Measurements from ENCODE around the gene DHDH. TPM values are rescaled to one million over a fixed set of nuclear protein-coding genes. Genes with fewer than 3 reads are reported as not detected.
A peak's percentile ranks its signal among the peaks of the same experiment; 100 is the strongest.
"Not testable (repeated sequence)": the region's sequence is repeated elsewhere in the genome, so short reads cannot be mapped to it uniquely, and the experiment has no call there.

DHDH gene
- 0.24 TPM for polyA plus RNA-seq (2013, experiment 1 of 2; ENCODE audit: insufficient read length)
- 0.17 TPM for polyA plus RNA-seq (2013, experiment 2 of 2; ENCODE audit: insufficient read length)

DNA sequence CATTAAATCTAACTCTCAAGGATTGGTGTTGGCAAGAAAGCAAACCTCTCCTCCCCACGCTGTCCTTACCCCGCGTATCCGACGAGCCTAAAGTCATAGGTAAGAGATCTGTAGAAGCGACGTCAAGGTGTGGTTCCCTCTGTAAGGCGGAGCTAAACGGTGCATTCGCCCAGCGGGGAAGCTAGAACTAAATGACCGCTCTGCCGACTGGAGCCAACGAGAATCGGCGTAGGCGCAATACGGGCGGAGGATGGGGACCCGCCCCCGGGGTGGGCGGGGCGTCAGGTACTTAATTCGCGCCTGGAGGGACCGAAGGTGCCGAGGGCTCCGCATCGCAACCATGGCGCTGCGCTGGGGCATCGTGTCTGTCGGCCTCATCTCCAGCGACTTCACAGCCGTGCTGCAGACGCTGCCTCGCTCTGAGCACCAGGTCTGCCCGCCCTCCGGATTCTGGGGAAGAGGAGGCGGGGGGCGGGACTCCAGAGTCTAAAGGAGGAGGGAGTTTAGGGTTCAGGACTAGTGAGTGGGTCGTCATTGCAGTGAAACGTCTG lies at the start of gene DHDH:
DHDH (plus strand) TSS at position 318 of the 551 bp plus-strand sequence; CDS start at position 341, 23 bp downstream.
- peak; percentile 26 for DNase-seq

DNA sequence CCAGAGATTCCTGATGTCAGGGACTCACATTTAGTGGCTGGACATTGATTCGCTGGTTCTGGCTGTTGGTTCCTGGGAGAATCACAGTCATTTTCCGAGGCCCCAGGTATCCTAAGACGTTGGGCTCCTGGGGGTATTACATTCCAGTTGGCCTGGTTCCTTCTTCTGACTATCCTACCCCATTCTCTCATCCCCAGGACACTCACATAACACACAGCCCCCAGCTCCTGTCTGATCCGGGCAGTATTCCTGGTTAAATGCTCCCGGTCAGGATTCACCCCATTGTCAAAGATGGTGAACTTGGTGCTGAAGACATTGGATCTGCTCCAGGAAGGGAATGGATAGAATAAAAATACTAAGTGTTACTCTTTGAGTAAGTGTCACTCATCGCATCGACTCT lies 49.8 kb upstream of the DHDH start:
- no peak for DNase-seq

DNA sequence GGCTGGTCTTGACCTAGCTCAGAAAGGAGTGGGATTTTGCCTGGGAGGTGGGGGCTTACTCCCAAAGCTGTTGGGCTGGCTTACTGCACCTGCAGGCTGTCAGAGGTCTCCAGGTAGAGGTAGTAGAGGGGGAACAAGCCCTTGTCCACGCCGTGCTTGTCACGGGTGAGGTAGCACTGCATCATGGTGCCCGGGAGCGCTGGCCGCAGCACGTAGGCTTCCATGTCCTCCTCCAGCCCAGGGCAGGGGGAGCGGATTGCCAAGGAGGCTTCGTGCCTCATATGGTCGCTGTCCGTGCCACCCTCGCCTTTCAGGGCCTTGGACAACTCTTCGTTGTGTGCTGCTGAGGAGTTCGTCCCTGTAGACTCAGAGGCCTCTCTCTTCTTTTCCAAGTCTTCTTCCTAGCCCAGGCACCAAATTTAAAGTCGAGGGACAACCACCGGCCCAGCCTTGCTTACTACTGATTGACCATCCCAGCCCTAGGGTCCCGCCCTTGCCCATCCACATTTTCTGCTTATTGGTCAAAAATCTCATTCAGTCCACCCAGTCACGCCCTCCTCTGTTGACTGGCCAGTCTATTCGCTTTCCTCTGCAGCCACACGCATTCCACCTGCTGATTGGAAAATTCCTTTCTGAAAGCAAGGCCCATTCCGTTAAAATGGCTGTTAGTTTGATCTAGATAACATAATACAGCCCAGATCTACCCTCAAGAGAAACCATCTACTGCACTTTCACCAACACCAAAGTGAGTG lies 45.5 kb upstream of the DHDH start:
- DNase-seq = no peak

DNA sequence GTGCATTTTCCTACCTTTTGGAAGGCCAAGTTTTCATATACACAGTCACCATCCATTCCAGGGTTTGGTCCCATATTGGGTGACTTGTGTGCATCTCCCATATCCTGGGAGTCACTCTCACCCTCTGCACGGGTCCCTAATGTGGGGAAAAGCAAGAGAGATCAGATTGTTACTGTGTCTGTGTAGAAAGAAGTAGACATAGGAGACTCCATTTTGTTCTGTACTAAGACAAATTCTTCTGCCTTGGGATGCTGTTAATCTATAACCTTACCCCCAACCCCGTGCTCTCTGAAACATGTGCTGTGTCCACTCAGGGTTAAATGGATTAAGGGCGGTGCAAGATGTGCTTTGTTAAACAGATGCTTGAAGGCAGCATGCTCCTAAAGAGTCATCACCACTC lies 44.0 kb upstream of the DHDH start:
- not testable (repeated sequence) for DNase-seq

DNA sequence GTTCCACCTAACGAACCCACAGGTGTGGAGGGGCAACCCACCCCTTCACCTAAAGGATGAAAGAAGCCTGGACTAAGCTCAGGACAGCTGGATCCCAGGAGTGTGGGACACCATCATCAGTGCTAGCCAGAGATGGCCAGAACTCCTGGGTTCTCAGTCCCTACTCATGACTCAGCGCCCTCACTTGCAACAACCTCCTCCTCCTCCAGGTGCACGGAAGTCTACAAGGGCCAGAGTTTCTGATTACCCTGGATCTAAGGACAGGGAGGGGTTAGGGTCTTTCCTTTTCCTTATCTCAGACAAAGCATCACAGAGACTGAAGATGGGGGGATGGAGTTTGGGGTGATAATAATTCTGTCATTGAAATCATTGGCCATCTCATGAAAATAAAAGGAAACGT lies 42.9 kb upstream of the DHDH start:
- no peak for DNase-seq

DNA sequence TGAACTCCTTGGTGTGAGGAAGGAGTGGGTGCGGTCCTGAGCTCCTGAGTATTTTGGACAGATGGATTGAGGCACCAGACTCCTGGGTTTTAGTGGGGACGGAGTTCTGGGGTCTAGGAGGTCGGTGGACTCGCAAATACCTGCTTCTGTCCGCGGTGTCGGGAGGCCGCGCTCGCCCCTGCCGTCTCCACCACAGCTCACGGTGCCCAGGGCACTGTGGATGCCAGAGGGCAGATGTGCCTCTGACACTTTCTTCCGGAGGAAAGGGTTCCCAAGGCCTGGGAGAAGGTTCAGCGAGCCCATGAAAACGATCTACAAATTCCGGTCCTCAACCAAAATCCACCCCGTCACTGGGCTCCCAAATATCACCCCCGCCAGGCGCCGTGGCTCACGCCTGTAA lies 38.3 kb upstream of the DHDH start:
- DNase-seq = no peak

DNA sequence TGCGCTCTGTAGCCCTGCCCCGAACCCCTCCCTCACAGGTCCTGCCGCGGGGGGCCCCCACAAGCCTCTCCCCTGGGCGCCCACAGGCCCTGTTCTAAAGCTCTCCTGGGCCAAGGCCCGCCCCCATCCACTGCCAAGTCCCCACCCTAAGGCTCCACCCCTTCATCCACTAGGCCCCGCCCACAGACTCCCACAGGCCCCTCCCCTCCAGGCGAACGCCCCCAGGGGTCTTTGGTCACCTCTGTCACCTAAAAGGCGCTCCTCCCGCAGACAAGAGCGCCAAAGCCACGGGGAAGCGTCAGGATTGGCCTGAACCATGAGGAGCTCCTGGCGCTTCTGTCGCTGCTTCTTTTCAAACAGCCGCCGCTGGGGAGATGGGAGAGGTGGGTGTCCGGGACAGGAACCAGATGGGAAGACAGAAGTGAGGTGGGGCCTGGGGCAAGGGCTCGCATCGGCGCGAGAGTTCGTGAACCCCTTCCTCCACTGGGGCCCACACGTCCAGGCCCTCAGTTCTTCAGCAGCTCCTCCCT lies 37.2 kb upstream of the DHDH start:
- peak; percentile 51 for DNase-seq

DNA sequence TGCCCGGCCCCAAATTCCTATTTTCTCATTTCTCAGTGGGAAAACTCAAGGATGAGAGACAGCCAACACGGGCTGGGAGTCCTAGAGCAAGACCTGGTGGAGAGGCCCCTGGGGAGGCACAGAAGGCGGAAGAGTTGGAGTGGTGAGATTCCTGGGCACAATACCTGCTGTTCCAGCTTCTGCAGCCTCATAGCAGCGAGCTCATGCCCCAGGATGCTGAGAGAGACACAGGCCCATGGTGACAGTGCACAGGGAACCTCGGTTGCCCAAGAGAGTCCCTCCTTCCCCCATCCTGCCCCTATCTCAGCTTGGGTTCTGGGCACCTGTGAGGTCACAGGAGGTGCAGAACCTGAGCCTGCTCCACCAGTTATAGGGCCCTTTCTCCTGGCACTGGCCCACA lies 36.3 kb upstream of the DHDH start:
- no peak for DNase-seq

DNA sequence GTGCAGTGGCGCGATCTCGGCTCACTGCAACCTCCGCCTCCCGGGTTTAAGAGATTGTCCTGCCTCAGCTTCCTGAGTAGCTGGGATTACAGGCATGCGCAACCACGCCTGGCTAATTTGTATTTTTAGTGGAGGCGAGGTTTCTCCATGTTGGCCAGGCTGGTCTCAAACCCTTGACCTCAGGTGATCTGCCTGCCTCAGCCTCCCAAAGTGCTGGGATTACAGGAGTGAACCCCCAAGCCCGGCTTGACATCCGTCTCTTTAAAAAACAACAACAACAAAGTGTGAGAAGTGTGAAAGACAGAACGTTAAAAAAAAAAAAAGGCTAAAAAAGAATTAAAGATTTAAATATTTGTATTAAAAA lies 34.1 kb upstream of the DHDH start:
- not testable (repeated sequence) for DNase-seq

DNA sequence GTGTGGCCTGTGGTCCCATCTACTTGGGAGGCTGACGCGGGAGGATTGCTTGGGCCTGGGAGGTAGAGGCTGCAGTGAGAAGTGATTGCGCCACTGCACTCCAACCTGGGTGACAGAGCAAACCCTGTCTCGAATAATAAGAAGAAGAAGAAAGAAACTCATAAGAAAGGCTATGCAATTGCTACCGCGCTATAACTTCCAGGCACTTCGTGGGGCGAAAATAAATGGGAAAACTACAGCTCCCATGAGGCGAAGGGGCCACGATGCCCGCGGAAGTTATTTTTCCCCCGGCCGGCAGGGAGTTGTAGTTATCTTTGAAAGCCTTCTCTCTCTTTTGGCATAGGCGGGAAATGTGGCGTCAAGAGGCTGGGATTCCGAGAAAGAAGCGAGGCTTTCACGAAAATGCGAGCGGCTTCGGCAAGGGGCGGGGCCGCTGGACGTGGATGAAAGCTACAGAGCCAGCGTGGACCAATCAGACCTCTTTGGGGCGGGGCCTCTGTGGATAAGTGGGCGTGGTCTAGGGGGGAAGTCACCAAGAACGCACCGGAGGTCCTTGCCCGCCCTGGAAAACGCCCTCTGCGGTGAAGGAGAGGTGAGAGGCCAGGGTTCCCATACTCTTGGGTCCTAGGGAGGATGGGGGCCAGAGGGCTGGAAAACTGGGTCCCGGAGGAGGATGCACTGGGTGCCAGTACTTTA lies 33.6 kb upstream of the DHDH start, which contains the start of gene NUCB1:
NUCB1 (plus strand) TSS at position 532 of the 696 bp plus-strand sequence. CDS start 485 bp downstream, outside the sequence.
- peak; percentile 99 for DNase-seq

DNA sequence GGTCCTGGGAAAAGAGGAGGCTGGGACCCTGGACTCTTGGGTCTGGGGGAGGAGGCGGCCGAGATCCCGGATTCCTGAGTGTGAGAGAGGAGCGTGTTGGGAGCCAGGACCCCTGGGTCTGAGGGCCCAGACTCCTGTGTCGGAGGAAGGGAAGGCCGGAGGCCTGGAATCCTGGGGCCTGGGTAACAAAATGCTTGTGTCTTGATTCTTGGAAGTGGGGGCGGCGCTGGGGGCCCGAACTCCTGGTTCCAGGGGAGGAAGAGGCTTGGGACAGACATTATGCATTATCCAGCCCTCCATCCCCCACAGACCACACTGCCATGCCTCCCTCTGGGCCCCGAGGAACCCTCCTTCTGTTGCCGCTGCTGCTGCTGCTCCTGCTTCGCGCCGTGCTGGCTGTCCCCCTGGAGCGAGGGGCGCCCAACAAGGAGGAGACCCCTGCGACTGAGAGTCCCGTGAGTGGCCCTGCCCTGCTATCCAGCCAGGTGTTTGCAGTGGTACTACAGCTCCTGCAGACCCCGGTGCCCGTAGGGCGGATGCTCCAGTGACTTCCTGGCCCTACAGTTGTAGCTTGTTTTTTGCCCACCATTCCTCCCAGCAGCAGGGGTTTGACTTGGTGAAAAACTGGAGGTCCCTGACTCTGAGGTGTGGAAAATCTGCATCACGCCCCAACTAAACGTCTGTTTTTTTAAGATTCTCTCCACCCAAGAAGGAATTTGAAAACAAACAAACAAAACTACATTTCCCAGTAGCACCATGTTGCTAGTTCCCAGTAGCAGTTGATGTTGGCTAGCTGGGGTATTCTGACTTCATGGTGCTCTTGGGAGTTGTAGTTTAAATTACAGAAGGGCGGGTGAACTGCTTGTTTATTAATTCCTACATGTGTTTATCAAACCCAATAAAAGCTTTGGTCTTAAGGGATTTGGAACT lies 32.8 kb upstream of the DHDH start:
- no peak for DNase-seq

DNA sequence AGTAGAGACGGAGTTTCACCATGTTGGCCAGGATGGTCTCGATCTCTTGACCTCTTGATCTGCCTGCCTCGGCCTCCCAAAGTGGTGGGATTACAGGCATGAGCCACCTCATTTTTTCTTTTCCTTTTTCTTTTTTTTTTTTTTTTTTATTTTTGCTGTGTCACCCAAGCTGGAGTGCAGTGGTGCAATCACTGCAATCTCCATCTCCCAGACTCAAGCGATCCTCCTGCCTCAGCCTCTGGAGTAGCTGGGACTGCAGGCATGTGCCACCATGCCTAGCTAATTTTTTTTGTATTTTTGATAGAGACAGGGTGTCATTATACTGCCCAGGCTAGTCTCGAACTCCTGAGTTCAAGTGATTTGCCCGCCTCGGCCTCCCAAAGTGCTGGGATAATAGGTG lies 31.2 kb upstream of the DHDH start:
- DNase-seq = not testable (repeated sequence)

DNA sequence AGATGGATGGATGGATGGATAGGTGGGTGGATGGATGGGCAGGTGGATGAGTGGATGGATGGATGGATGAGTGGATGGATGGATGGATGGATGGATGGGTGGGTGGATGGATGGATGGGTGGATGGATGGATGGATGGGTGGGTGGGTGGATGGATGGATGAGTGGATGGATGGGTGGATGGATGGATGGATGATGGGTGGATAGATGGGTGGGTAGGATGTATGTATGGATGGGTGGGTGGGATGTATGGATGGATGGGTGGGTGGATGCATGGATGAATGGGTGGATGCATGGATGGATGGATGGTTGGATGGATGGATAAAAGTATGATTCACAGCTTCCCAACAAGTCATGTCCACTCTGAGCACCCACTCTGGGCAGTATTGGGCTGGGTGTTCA lies 29.7 kb upstream of the DHDH start:
- not testable (repeated sequence) for DNase-seq

DNA sequence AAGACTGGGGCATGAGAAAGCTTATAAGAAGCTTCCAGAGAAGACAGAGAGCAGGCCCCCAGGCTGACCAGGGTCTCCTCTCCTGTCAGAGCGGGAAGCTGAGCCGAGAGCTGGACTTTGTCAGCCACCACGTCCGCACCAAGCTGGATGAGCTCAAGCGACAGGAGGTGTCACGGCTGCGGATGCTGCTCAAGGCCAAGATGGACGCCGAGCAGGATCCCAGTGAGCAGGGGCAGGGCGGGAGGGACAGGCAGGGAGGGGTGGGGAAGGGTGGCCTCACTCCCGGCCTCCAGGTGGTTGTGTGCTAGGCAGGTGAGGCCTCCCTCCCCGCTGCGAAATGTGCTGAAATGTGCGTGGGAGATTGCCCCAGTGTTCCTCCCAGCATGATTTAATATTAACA lies 27.8 kb upstream of the DHDH start:
- DNase-seq = no peak

DNA sequence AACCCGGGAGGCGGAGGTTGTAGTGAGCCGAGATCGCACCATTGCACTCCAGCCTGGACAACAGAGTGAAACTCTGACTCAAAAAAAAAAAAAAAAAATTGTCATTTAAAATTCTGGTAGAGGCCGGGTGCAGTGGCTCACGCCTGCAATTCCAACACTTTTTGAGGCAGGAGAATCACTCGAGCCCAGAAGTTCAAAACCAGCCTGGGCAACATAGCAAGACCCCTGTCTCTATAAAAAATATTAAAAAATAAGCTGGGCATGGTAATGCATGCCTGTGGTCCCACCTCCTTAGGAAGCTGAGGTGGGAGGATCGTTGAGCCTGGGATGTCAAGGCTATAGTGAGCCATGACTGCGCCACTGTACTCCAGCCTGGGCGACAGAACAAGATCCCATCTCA lies 27.2 kb upstream of the DHDH start:
- no peak for DNase-seq

DNA sequence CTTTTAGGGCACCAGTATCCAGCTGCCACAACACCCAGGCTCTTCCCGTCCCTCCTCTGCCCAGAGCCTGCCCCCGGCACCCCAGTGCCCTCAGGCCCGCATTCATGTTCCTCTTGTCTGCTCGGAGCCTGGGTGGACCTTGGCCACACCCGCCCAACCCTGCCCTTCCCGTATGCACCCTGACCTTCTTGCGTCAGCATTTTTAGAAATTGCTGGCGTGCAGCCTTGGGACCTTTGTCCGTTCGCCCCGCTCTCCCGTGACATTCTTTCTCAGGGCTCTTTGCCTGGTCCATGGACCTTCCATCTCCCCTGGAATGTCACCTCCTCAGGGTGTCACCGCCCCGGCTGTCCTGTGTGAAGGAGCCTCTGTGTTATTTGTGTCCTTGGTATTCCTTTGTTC lies 25.8 kb upstream of the DHDH start:
- no peak for DNase-seq

DNA sequence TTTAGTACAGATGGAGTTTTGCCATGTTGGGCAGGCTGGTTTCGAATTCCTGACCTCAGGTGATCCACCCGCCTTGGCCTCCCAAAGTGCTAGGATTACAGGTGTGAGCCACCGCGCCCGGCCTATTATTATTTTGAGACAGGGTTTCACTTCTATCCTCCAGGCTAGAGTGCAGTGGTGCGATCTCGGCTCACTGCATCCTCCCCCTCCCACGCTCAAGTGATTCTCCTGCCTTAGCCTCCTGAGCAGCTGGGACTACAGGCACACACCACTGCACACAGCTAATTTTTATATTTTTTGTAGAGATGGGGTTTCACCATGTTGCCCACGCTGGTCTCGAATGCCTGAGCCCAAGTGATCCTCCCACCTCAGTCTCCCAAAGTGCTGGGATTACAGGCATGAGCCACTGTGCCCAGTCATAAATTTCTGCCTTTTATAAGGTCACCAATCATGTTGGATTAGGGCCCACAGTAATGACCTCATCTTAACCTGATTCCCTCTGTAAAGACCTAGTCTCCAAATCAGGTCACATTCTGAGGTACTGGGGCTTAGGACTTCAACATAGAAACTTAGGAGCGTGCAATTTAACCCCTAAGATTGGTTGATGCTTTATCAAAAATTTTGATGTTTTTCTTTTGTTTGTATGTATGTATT lies 23.9 kb upstream of the DHDH start:
- not testable (repeated sequence) for DNase-seq

DNA sequence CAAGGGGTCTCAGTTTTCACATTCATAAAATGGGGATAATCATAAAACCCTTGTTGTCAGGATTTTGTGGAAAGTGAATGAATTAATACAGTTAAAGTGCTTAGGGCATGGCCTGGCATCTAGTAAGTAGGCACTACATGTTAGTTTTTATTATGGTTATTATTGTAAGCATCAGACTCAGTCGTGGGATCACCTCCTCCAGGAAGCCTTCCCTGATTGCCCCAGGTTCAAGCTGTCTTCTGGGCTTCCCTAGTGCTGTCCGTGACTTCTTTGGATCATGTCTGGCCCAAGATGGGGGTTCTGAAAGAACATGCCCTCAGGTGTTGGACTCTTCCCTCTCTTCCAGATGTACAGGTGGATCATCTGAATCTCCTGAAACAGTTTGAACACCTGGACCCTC lies 22.7 kb upstream of the DHDH start:
- no peak for DNase-seq

DNA sequence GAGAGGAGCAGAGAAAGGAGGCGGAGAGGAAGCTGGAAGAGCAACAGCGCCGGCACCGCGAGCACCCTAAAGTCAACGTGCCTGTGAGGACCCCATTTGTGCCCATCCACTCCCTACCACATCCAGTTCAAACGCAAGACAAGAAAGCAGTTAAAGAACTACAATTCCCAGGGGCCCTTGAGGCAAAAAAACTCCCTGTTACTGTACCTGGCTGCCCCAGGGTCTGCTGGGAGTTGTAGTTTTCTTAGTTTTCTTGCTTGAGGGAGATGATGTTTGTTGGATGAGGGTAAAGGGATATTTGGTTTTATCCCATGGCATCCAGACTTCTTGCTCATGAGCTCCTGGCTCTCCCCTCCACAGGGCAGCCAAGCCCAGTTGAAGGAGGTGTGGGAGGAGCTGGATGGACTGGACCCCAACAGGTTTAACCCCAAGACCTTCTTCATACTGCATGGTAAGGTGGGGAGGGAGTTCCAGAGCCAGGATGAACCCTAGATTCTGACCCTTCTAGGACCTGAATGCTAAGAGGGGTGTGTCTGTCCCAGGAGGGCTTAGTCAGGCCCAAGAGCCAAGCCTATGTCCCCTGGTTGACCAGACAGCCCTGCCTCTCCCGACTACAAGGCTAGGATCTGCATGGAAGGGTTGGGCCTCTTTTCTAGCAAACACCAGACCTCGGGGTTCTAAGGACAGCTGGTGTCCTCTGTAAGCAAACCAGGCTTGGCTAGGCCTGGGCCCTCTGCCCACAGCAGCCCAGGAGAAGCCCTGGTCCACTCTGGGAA lies 20.2 kb upstream of the DHDH start:
- no peak for DNase-seq

DNA sequence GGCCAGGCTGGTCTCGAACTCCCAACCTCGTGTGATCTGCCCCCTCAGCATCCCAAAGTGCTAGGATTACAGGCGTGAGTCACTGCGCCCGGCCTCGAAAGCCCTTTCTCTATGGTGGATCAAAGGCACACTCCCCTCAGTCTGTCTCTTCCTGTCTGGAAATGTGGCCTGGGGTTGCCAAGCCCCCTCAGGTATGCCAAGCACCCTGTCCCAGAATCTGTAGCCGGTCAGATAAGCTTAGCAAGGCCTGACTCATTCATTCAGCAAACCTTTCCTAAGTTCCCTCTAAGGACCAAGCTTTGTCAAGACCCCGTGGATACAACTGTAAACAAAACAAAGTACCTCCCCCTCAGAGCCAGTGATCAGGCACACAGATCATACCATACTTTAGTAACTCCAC lies 19.3 kb upstream of the DHDH start:
- no peak for DNase-seq

DNA sequence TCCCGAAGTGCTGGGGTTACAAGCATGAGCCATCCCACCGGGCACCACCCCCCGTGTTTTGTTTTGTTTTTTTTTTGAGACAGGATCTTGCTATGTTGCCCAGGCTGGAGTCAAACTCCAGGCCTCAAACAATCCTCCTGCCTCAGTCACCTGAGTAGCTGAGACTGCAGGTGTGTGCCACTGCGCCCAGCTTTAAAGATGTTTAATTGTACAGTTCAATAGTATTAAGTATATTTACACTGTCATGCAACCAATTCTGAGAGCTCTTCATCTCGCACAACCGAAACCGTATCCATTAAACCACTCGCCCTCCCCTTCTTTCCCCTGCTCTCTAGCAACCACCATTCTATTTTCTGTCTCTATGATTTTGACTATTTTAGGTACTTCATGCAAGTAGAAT lies 17.7 kb upstream of the DHDH start:
- no peak for DNase-seq
